ENCODE results near the gene FAF1.

DNA sequence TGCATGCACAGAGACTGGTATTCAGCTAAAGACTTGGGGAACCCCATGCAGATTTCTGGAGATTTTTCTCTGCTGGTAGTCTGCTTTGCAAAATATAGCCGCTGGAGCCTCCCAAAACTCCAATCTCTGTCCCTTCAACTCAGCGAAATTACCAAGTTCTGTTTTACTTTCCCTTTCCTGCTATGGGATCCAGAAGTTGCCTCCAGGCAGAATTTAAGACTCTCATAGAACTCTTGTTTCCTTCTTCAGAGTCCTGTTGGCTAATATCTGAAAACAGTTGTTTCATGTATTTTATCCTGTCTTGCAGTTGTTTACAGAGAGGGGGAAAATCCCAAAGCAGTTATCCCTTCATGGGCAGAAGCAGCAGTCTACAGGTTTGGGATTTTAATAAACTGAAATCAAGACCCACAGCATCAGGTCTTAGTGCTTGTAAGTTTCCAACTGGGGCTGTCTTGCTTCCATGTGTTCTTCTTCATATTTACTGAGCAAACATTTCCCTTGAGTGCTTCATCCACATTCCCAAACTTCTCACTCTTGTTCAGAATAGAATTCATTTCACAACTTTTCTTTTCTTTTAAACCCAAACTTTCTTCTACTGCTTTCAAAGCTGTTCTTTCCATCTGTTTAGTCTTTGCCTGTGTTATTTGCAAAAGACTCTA lies 315.5 kb downstream of the FAF1 start:
- TF ChIP-seq CTCF (IDR thresholded peaks at IDR 0.05; ENCODE audit: insufficient read depth, low read length, poor library complexity, severe bottlenecking) = no peak
- TF ChIP-seq EZH2phosphoT487 (conservative IDR thresholded peaks at IDR 0.05; ENCODE audit: low read length) = no peak
